Breast epithelium (tissue), 4 donors: ENCODE data around the gene IGSF21. TPM values are rescaled to one million over a fixed set of nuclear protein-coding genes. Genes with fewer than 3 reads are reported as not detected.

Experiments
- DNase-seq, 2 donors: peaks; one replicate each; pipeline ENCODE4 v3.0.0-alpha.2; 2019; ENCODE audit warnings: low spot score in 2 of 2
- H3K27ac ChIP-seq, 2 donors: fragments of 200-600 bp; sonication (generic) in 1 of 2; one replicate each; pipeline ENCODE4 v1.5.1; 2016 to 2019; ENCODE audit warnings: mild to moderate bottlenecking in 1 of 2
- H3K27me3 ChIP-seq, 2 donors: fragments of 200-600 bp; sonication (generic) in 1 of 2; one replicate each; pipeline versions ENCODE4 v1.5.1 to v1.6.0; 2017 to 2019; ENCODE audit warnings: control low read depth in 1 of 2, mild to moderate bottlenecking in 1 of 2
- H3K36me3 ChIP-seq: fragments of 200-600 bp; one replicate; pipeline ENCODE4 v1.5.1; 2019
- H3K4me1 ChIP-seq, 2 donors: fragments of 200-600 bp; sonication (generic); one replicate each; pipeline ENCODE4 v1.5.1; 2016 to 2019; ENCODE audit warnings: control low read depth in 1 of 2
- H3K4me3 ChIP-seq, 3 donors: fragments of 200-600 bp; sonication (generic); 1 replicate in 2 of 3; 2 replicates in 1 of 3; pipeline ENCODE4 v1.5.1; 2016 to 2019; ENCODE audit warnings: mild to moderate bottlenecking in 3 of 3, moderate library complexity in 2 of 3
- H3K9me3 ChIP-seq, 2 donors: fragments of 200-600 bp; sonication (generic) in 1 of 2; one replicate each; pipeline ENCODE4 v1.5.1; 2016 to 2019; ENCODE audit warnings: control low read depth in 1 of 2
- POLR2A ChIP-seq: fragments of 450-650 bp; IDR thresholded peaks from one replicate; pipeline ENCODE4 v1.6.1; 2016; ENCODE audit warnings: antibody characterized with exemption, mild to moderate bottlenecking, moderate library complexity
- POLR2AphosphoS5 ChIP-seq, 3 donors: sonication (generic); formaldehyde crosslinking; IDR thresholded peaks; one replicate each; pipeline ENCODE4 v1.6.1; 2017; ENCODE audit warnings: antibody characterized with exemption in 3 of 3
- intact Hi-C: fragments of 100-400 bp; cut with DNase I; formaldehyde crosslinking; loops from one replicate; pipeline ENCODE4 v1.15.1; 2023; ENCODE audit warnings: low total_unique reads
- total RNA-seq, 3 donors: library from RNA; depleted of rRNA; stranded (reverse); fragments of >200 nt; gene quantifications; one replicate each; pipeline ENCODE4 v1.1.0, GENCODE V29; 2016
- TF ChIP-seq, protein P1 (sequence below), 3 donors: fragments of 450-650 bp; IDR thresholded peaks; one replicate each; pipeline ENCODE4 v1.5.1; 2016 to 2017; ENCODE audit warnings: antibody characterized with exemption in 3 of 3, mild to moderate bottlenecking in 3 of 3, moderate library complexity in 3 of 3

The IGSF21 gene
- total RNA-seq, 3 donors from 2014 or later: 4.8 to 9.5 (median 4.8) TPM

DNA sequence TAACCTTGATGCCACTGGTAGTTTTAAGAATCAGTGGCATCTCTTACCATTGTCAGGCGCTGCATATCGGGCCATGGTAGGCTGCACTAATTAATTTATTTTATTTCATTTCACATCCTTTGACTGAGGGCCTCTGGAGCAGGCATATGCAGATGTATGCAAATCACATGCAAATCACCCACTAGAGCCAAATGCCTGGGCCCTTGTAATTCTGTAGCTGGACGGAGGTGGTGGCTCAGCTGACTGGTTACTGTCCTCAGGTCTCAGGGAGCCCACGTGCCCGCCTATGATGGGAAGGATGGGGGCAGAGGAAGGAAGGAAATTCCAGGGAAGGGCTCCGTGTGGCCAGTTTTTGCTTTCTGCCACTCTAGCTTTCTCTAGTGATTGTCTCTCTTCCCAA, 122.7 kb downstream of the IGSF21 start:
- H3K27me3 ChIP-seq: peaks cover 0 to 11% of the 10 kb centered on the region in 2 donors
- peaks cover 5 to 13% of the 10 kb centered on the region in 2 donors for H3K9me3 ChIP-seq
- TF ChIP-seq, protein P1, sequence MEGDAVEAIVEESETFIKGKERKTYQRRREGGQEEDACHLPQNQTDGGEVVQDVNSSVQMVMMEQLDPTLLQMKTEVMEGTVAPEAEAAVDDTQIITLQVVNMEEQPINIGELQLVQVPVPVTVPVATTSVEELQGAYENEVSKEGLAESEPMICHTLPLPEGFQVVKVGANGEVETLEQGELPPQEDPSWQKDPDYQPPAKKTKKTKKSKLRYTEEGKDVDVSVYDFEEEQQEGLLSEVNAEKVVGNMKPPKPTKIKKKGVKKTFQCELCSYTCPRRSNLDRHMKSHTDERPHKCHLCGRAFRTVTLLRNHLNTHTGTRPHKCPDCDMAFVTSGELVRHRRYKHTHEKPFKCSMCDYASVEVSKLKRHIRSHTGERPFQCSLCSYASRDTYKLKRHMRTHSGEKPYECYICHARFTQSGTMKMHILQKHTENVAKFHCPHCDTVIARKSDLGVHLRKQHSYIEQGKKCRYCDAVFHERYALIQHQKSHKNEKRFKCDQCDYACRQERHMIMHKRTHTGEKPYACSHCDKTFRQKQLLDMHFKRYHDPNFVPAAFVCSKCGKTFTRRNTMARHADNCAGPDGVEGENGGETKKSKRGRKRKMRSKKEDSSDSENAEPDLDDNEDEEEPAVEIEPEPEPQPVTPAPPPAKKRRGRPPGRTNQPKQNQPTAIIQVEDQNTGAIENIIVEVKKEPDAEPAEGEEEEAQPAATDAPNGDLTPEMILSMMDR (IDR thresholded peaks at IDR 0.05): no peak
- TF ChIP-seq POLR2A (no peak), POLR2AphosphoS5 (IDR thresholded peaks at IDR 0.05) (no peak)
- H3K4me3 ChIP-seq: no peak overlapping the region
- no peaks in the 10 kb centered on the region for H3K36me3 ChIP-seq
- no peaks in the 10 kb centered on the region for H3K4me1 ChIP-seq
- no peak overlapping the region for H3K27ac ChIP-seq
- intact Hi-C loops: no loop called here
- DNase-seq: no peak

DNA sequence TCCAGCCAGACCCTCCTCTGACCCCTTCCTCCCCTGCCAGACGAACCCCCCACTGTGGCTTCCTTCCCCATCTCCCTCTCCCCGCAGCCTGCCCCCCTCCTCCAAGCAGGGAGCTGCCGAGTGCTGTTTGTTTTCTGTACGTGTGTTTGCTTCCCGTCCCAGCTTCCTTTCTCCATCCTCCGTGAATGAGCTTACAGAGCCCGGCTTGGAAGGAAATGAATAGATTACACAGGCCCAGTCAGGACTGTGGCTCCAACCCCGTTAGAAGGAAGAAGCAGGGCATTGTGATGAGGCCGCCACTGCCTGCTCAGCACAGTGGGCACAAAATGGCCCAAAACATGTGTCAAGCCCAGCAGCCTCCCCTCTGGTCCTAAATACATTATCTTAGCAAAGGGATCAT, 123.2 kb downstream of the IGSF21 start:
- peaks cover 5 to 13% of the 10 kb centered on the region in 2 donors for H3K9me3 ChIP-seq
- H3K4me1 ChIP-seq: no peaks in the 10 kb centered on the region
- no peaks in the 10 kb centered on the region for H3K36me3 ChIP-seq
- no peak for DNase-seq
- H3K4me3 ChIP-seq: no peak overlapping the region
- no peak overlapping the region for H3K27ac ChIP-seq
- H3K27me3 ChIP-seq: peaks cover 0 to 14% of the 10 kb centered on the region in 2 donors
- TF ChIP-seq POLR2AphosphoS5 (IDR thresholded peaks at IDR 0.05) (no peak), POLR2A (no peak)
- TF ChIP-seq, protein P1 (IDR thresholded peaks at IDR 0.05): no peak
- intact Hi-C loops: no loop called here

DNA sequence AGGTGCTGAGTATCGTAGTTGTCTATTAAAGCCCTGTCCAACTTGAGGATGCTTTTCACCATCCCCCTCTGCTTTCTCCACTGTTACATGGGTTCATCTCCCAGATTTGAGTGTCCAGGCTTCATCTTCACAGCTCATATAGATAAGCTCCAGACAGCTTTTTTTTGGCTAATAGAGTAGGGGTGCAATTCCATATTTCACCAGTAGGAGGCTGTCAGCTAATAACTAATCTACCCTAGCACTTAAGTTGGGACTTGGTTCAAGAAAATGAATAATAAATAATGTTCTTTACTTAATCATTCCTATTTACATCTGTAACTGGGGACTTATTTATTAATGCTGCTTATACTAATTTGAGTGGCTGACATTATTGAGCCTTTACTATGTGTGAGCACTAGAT, 124.5 kb downstream of the IGSF21 start:
- TF ChIP-seq, protein P1 (IDR thresholded peaks at IDR 0.05): no peak
- TF ChIP-seq POLR2AphosphoS5 (IDR thresholded peaks at IDR 0.05) (no peak), POLR2A (no peak)
- no peak overlapping the region for H3K4me3 ChIP-seq
- no peak for DNase-seq
- intact Hi-C loops: no loop called here
- no peaks in the 10 kb centered on the region for H3K4me1 ChIP-seq
- no peak overlapping the region for H3K27ac ChIP-seq
- peaks cover 5 to 13% of the 10 kb centered on the region in 2 donors for H3K9me3 ChIP-seq
- no peaks in the 10 kb centered on the region for H3K36me3 ChIP-seq
- peaks cover 0 to 14% of the 10 kb centered on the region in 2 donors for H3K27me3 ChIP-seq

DNA sequence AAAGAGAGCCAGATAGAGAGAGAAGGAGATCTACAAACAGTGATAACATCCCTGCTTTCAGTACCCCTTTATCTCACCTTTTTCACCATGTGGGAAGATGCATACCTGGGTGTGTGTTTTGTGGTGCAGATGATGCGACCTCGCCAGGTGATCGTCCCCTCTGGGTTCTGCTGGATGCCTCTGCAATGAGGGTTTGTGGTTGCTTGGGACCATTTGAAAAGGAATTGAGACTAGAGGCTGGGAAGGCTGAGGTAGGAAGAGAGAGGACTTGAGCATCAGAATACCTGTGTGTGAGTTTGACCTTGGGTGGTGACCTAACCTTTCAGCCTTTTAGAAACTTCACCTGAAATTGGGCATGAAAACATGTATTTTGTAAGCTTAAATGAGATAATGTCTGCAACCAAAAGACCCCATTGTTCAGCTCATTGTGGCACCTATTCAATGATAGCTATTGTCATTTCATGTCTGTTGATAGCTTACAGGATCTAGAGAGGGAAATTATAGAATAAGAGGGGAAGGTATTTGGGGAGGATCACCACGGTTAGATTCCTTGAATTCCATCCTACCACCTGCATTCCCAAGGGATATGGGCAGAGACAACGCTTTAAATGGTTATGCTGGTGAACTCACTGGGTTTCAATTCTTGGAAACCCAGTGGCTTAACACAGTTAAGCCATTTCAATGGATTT, 125.7 kb downstream of the IGSF21 start:
- no peaks in the 10 kb centered on the region for H3K4me1 ChIP-seq
- peaks cover 0 to 14% of the 10 kb centered on the region in 2 donors for H3K27me3 ChIP-seq
- peaks cover 5 to 13% of the 10 kb centered on the region in 2 donors for H3K9me3 ChIP-seq
- H3K36me3 ChIP-seq: no peaks in the 10 kb centered on the region
- no peak overlapping the region for H3K4me3 ChIP-seq
- no peak for DNase-seq
- TF ChIP-seq, protein P1 (IDR thresholded peaks at IDR 0.05): no peak
- TF ChIP-seq POLR2AphosphoS5 (IDR thresholded peaks at IDR 0.05): no peak
- TF ChIP-seq POLR2A: no peak
- no peak overlapping the region for H3K27ac ChIP-seq
- intact Hi-C loops: no loop called here

DNA sequence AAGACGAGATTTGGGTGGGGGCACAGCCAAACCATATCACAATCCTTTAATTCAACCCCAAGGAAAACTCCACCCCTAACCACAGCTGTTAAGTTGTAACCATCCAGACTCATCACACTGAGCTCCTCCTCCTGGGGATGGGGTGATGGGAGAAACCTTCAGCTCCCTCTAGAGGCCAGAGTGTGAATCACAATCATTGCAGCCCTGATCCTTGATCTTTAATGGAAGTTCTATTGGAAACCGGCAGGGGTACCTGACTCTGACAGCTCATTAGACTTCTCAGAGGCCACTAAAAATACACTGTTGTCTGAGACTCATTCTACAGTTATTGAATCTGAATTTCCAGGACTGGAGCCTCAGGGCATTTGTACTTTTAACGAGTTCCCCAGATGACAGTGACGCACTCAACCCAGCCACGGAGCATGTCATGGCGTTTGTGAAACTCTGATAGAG, 127.2 kb downstream of the IGSF21 start:
- DNase-seq: no peak
- TF ChIP-seq, protein P1 (IDR thresholded peaks at IDR 0.05): peak in 2 of 3 donors; percentile 52 to 59
- no peak for TF ChIP-seq POLR2AphosphoS5 (IDR thresholded peaks at IDR 0.05)
- no peaks in the 10 kb centered on the region for H3K4me1 ChIP-seq
- H3K36me3 ChIP-seq: no peaks in the 10 kb centered on the region
- H3K9me3 ChIP-seq: peaks cover 5 to 13% of the 10 kb centered on the region in 2 donors
- H3K27ac ChIP-seq: no peak overlapping the region
- peaks cover 0 to 14% of the 10 kb centered on the region in 2 donors for H3K27me3 ChIP-seq
- intact Hi-C loops: no loop called here
- H3K4me3 ChIP-seq: no peak overlapping the region
